Endothelial cell of umbilical vein (primary cell): Measurements from ENCODE around the gene SNRNP27. TPM values are rescaled to one million over a fixed set of nuclear protein-coding genes. Genes with fewer than 3 reads are reported as not detected.

Experiments used
- BruUV-seq: library from RNA; stranded (reverse); fragments of 400-500 nt; replicated peaks from 2 replicates; lab custom pipeline; 2021; lab: Mats Ljungman, UMichigan
- CTCF ChIA-PET: fragments of 300-600, 350-600 bp; sonication (Branson Sonifier 250); formaldehyde crosslinking; loops from one replicate; lab custom pipeline; 2021; ENCODE audit warnings: antibody characterized with exemption, inconsistent platforms; lab: Charles Lee
- POLR2A ChIA-PET: fragments of 300-600, 350-600 bp; sonication (Branson Sonifier 250); formaldehyde crosslinking; loops from one replicate; lab custom pipeline; 2021; ENCODE audit warnings: antibody characterized with exemption, inconsistent platforms; lab: Charles Lee
- DNase-seq: peaks from one replicate; pipeline ENCODE4 v3.0.0-alpha.2; 2011; ENCODE audit warnings: low read depth, low spot score
- FAIRE-seq: peaks from 2 replicates; lab custom pipeline; 2011; peaks lifted over from hg19 to GRCh38; lab: Jason Lieb, UNC
- H2AFZ ChIP-seq: 2 replicates; pipeline ENCODE4 v1.6.0; 2012; ENCODE audit warnings: low read depth, low read length, control low read depth, inconsistent platforms
- H3K27ac ChIP-seq: 2 replicates; pipeline ENCODE4 v1.5.1; 2011; ENCODE audit warnings: low read depth, mild to moderate bottlenecking, control low read depth, low read length, moderate library complexity; ENCODE audit not compliant: insufficient read depth
- H3K27me3 ChIP-seq, 2 experiments: 2 replicates each; pipeline versions ENCODE4 v1.6.0 to v1.6.1; 2011; ENCODE audit warnings: low read length in 2 of 2, mixed read lengths in 1 of 2; ENCODE audit not compliant: control insufficient read depth in 2 of 2, insufficient read depth in 2 of 2
- H3K36me3 ChIP-seq, 2 experiments: 2 replicates in 1 of 2; 3 replicates in 1 of 2; pipeline ENCODE4 v1.5.1; 2011; ENCODE audit warnings: low read length in 2 of 2, mild to moderate bottlenecking in 1 of 2, moderate library complexity in 1 of 2; ENCODE audit not compliant: control insufficient read depth in 2 of 2, insufficient read depth in 2 of 2; ENCODE audit errors: extremely low read depth in 1 of 2
- H3K4me1 ChIP-seq: 3 replicates; pipeline ENCODE4 v1.5.1; 2011; ENCODE audit warnings: mild to moderate bottlenecking, low read length; ENCODE audit not compliant: control insufficient read depth, insufficient read depth; ENCODE audit errors: extremely low read depth
- H3K4me2 ChIP-seq: 2 replicates; pipeline ENCODE4 v1.6.1; 2011; ENCODE audit warnings: low read length, control low read depth, mixed read lengths; ENCODE audit not compliant: insufficient read depth
- H3K4me3 ChIP-seq, 3 experiments: fragments of 200-600 bp in 1 of 3; sonication (generic), shearing (Covaris generic) in 1 of 3; replicated peaks in 1 of 3; 2 replicates each; pipeline ENCODE4 v1.5.1; 2011 to 2016; ENCODE audit warnings: control low read depth in 3 of 3, low read length in 3 of 3, mild to moderate bottlenecking in 2 of 3, inconsistent platforms in 1 of 3, low read depth in 1 of 3, moderate library complexity in 1 of 3; ENCODE audit not compliant: insufficient read depth in 1 of 3
- H3K79me2 ChIP-seq: 2 replicates; pipeline ENCODE4 v1.6.0; 2012; ENCODE audit warnings: low read length, inconsistent platforms; ENCODE audit not compliant: control insufficient read depth, insufficient read depth
- H3K9ac ChIP-seq: replicated peaks from 2 replicates; pipeline ENCODE3; 2011; ENCODE audit warnings: low read length, control low read depth; ENCODE audit not compliant: insufficient read depth; ENCODE audit errors: extremely low read depth
- H3K9me1 ChIP-seq: replicated peaks from 3 replicates; pipeline ENCODE4 v1.6.0; 2011; ENCODE audit warnings: mild to moderate bottlenecking, low read length; ENCODE audit not compliant: control insufficient read depth, insufficient read depth; ENCODE audit errors: extremely low read depth
- H3K9me3 ChIP-seq: replicated peaks from 2 replicates; pipeline ENCODE4 v1.5.1; 2012; ENCODE audit warnings: low read length, inconsistent platforms; ENCODE audit not compliant: control insufficient read depth, insufficient read depth
- H4K20me1 ChIP-seq: replicated peaks from 2 replicates; pipeline ENCODE3; 2011; ENCODE audit warnings: mild to moderate bottlenecking, low read length; ENCODE audit not compliant: control insufficient read depth, insufficient read depth; ENCODE audit errors: extremely low read depth
- CTCF ChIP-seq, 2 donors: IDR thresholded peaks; 1 replicate in 1 of 2; 2 replicates in 1 of 2; pipeline ENCODE4 v1.5.1; 2011; ENCODE audit warnings: low read length in 2 of 2, mild to moderate bottlenecking in 2 of 2, moderate library complexity in 2 of 2, control low read depth in 1 of 2, inconsistent platforms in 1 of 2, low read depth in 1 of 2; ENCODE audit not compliant: insufficient read depth in 1 of 2; ENCODE audit errors: extremely low read depth in 1 of 2
- EZH2 ChIP-seq: IDR thresholded peaks from 2 replicates; pipeline ENCODE4 v1.6.1; 2012; ENCODE audit warnings: borderline replicate concordance, low read depth, mild to moderate bottlenecking, moderate library complexity, low read length, inconsistent platforms; ENCODE audit not compliant: severe bottlenecking
- FOS ChIP-seq: IDR thresholded peaks from 2 replicates; pipeline ENCODE4 v1.6.1; 2011; ENCODE audit warnings: mild to moderate bottlenecking, low read length, moderate library complexity, borderline replicate concordance; ENCODE audit not compliant: insufficient read depth
- JUN ChIP-seq: IDR thresholded peaks from 2 replicates; pipeline ENCODE4 v1.6.1; 2011; ENCODE audit warnings: borderline replicate concordance, low read depth; ENCODE audit not compliant: insufficient read length, insufficient read depth
- MAX ChIP-seq: IDR thresholded peaks from 2 replicates; pipeline ENCODE4 v1.6.1; 2011; ENCODE audit not compliant: insufficient read depth, insufficient read length
- MYC ChIP-seq: IDR thresholded peaks from one replicate; pipeline ENCODE4 v1.6.1; 2011; ENCODE audit warnings: mild to moderate bottlenecking, low read depth, low read length
- POLR2A ChIP-seq: IDR thresholded peaks from 2 replicates; pipeline ENCODE4 v1.6.1; 2012; ENCODE audit warnings: low read depth, mild to moderate bottlenecking, control low read depth, low read length
- POLR2AphosphoS5 ChIP-seq: IDR thresholded peaks from 2 replicates; pipeline ENCODE4 v1.6.1; 2012; ENCODE audit warnings: low read depth, mild to moderate bottlenecking, control low read depth, low read length, moderate library complexity; ENCODE audit not compliant: insufficient read depth
- dilution Hi-C: fragments of 300-500 bp; cut with MboI; formaldehyde crosslinking; loops from one replicate; pipeline ENCODE4 v1.15.0; 2019; ENCODE audit warnings: low sequenced_read_pairs; ENCODE audit not compliant: extremely low pct_ligation_motif_present
- intact Hi-C: fragments of 100-400 bp; cut with micrococcal nuclease; formaldehyde crosslinking; loops from one replicate; pipeline ENCODE4 v1.10.0; 2022
- polyA plus RNA-seq, 4 experiments: library from polyadenylated mRNA; depleted of rRNA in 3 of 4; stranded (reverse) in 3 of 4; unstranded in 1 of 4; fragments of >200 nt; gene quantifications; 2 replicates each; pipeline versions ENCODE4 v1.2.1 to v1.2.3, GENCODE V29; 2011 to 2012; ENCODE audit warnings: missing spikeins in 1 of 4
- total RNA-seq: library from RNA; stranded (reverse); gene quantifications from 2 replicates; pipeline ENCODE4 v1.2.3, GENCODE V29; 2021

SNRNP27 gene
- total and polyA plus RNA-seq, 2 donors (not counting 3 experiments of a cell fraction or from before 2014, with no cell fraction given): 12.7 to 50.6 TPM

GRCh38 chr2:69846182-69847067, 47.3 kb upstream of the SNRNP27 start:
- FAIRE-seq (no peak), DNase-seq (peak; percentile 60)
- Histone ChIP-seq H3K27ac (no peak overlapping the region), H3K4me2 (no peak overlapping the region), H3K4me3 (no peak overlapping the region), H3K9me3 (no peaks in the 10 kb centered on the region), H3K27me3 (no peaks in the 10 kb centered on the region), H3K9me1 (no peaks in the 10 kb centered on the region), H4K20me1 (no peaks in the 10 kb centered on the region), H3K4me1 (peaks cover 6% of the 10 kb centered on the region), H3K36me3 (peaks cover 3 to 9% of the 10 kb centered on the region in 2 experiments), H3K79me2 (no peaks in the 10 kb centered on the region), H2AFZ (peak overlapping the region; percentile 27), H3K9ac (no peak overlapping the region)
- ChIA-PET CTCF (interaction anchor here (0.6 to 5.9 kb wide), 4 partner anchors 11 to 122 kb away, joined by 3 to 26 read pairs (median 4); no protein-coding TSS in a partner anchor), POLR2A (no interaction called here)
- dilution Hi-C loops (no loop called here), intact Hi-C loops (no loop called here)
- TF ChIP-seq MYC (no peak), POLR2A (no peak), JUN (no peak), POLR2AphosphoS5 (no peak), FOS (no peak), EZH2 (no peak), CTCF (IDR thresholded peaks at IDR 0.05; ENCODE audit: extremely low read depth in 1 of 2, insufficient read depth in 1 of 2, low read depth in 1 of 2, low read length in 2 of 2) (no peak), MAX (peak; percentile 24)
- BruUV-seq: no TSS peak
